Neural cell (in vitro differentiated cells): ENCODE measurements around the gene PSMA6. TPM values are rescaled to one million over a fixed set of nuclear protein-coding genes. Genes with fewer than 3 reads are reported as not detected.

Experiments
- H2AFZ ChIP-seq: fragments of 200-600, 300-800 bp; sonication (generic), shearing (Covaris generic); 2 replicates; pipeline ENCODE4 v1.6.0; 2014; ENCODE audit warnings: low read depth, mild to moderate bottlenecking, antibody characterized with exemption, low read length, moderate library complexity
- H3F3A ChIP-seq: fragments of 200-600 bp; shearing (Covaris generic); 2 replicates; pipeline ENCODE4 v1.6.1; 2016; ENCODE audit warnings: mild to moderate bottlenecking, moderate library complexity, mixed read lengths, antibody characterized with exemption, low read length; ENCODE audit not compliant: insufficient read depth, poor library complexity, severe bottlenecking
- H3K27ac ChIP-seq: fragments of 200-600, 300-800 bp; sonication (generic), shearing (Covaris generic); 2 replicates; pipeline ENCODE4 v1.5.1; 2014; ENCODE audit warnings: mild to moderate bottlenecking, low read length, moderate library complexity
- H3K27me3 ChIP-seq: fragments of 300-800, 200-600 bp; sonication (generic), shearing (Covaris generic); 2 replicates; pipeline ENCODE4 v1.6.0; 2014; ENCODE audit warnings: mild to moderate bottlenecking, low read depth, low read length, moderate library complexity; ENCODE audit not compliant: insufficient read depth
- H3K36me3 ChIP-seq: fragments of 300-800, 200-600 bp; sonication (generic), shearing (Covaris generic); 2 replicates; pipeline ENCODE4 v1.5.1; 2014; ENCODE audit warnings: mild to moderate bottlenecking, antibody characterized with exemption, low read length, moderate library complexity; ENCODE audit not compliant: insufficient read depth
- H3K4me2 ChIP-seq: fragments of 300-800, 200-600 bp; sonication (generic), shearing (Covaris generic); 2 replicates; pipeline ENCODE4 v1.6.0; 2014; ENCODE audit warnings: mild to moderate bottlenecking, low read length
- H3K4me3 ChIP-seq: fragments of 300-800, 200-600 bp; sonication (generic), shearing (Covaris generic); 2 replicates; pipeline ENCODE4 v1.5.1; 2014; ENCODE audit warnings: mild to moderate bottlenecking, low read length, moderate library complexity
- H3K79me2 ChIP-seq: fragments of 200-600 bp; shearing (Covaris generic); replicated peaks from 2 replicates; pipeline ENCODE4 v1.6.0; 2014; ENCODE audit warnings: mild to moderate bottlenecking, low read length, moderate library complexity; ENCODE audit not compliant: insufficient read depth
- H3K9ac ChIP-seq: fragments of 300-800, 200-600 bp; sonication (generic), shearing (Covaris generic); 2 replicates; pipeline ENCODE4 v1.6.1; 2016; ENCODE audit warnings: mild to moderate bottlenecking, low read length, mixed read lengths
- H3K9me2 ChIP-seq: fragments of 200-600 bp; shearing (Covaris generic); 2 replicates; pipeline ENCODE4 v1.6.1; 2016; ENCODE audit warnings: mild to moderate bottlenecking, low read length, mixed read lengths; ENCODE audit not compliant: insufficient read depth
- H3K9me3 ChIP-seq: fragments of 200-600, 300-800 bp; sonication (generic), shearing (Covaris generic); 2 replicates; pipeline ENCODE4 v1.6.1; 2016; ENCODE audit warnings: mild to moderate bottlenecking, mixed run types, low read length, moderate library complexity, mixed read lengths
- H4K20me1 ChIP-seq: fragments of 200-600 bp; shearing (Covaris generic); 2 replicates; pipeline ENCODE4 v1.6.1; 2016; ENCODE audit warnings: mild to moderate bottlenecking, mixed run types; ENCODE audit not compliant: insufficient read depth
- EP300 ChIP-seq: fragments of 450-650 bp; conservative IDR thresholded peaks from 2 replicates; pipeline ENCODE4 v1.6.1; 2014; ENCODE audit warnings: antibody characterized with exemption, mild to moderate bottlenecking, moderate library complexity; ENCODE audit not compliant: poor library complexity, severe bottlenecking
- EZH2 ChIP-seq: fragments of 200-600, 300-800 bp; shearing (Covaris generic), sonication (generic); IDR thresholded peaks from 2 replicates; pipeline ENCODE4 v1.6.1; 2014; ENCODE audit warnings: antibody characterized with exemption, low read length, borderline replicate concordance, mild to moderate bottlenecking; ENCODE audit not compliant: insufficient read depth, poor library complexity, severe bottlenecking
- MXI1 ChIP-seq: fragments of 450-650 bp; conservative IDR thresholded peaks from 2 replicates; pipeline ENCODE4 v1.6.1; 2014; ENCODE audit warnings: antibody characterized with exemption, mild to moderate bottlenecking; ENCODE audit not compliant: poor library complexity, severe bottlenecking
- POLR2AphosphoS5 ChIP-seq: IDR thresholded peaks from 2 replicates; pipeline ENCODE4 v1.6.1; 2012
- RAD21 ChIP-seq: fragments of 450-650 bp; conservative IDR thresholded peaks from 2 replicates; pipeline ENCODE4 v1.6.1; 2014; ENCODE audit warnings: antibody characterized with exemption, mild to moderate bottlenecking, moderate library complexity
- REST ChIP-seq: IDR thresholded peaks from 2 replicates; pipeline ENCODE4 v1.6.1; 2012; ENCODE audit warnings: borderline replicate concordance
- SMC3 ChIP-seq: fragments of 450-650 bp; conservative IDR thresholded peaks from 2 replicates; pipeline ENCODE4 v1.6.1; 2014; ENCODE audit warnings: antibody characterized with exemption, mild to moderate bottlenecking, moderate library complexity; ENCODE audit not compliant: poor library complexity
- TAF1 ChIP-seq: IDR thresholded peaks from 2 replicates; pipeline ENCODE4 v1.6.1; 2012; ENCODE audit warnings: low read depth
- polyA plus RNA-seq: library from polyadenylated mRNA; depleted of rRNA; stranded (reverse); fragments of >200 nt; gene quantifications from 2 replicates; pipeline ENCODE4 v1.2.3, GENCODE V29; 2014
- TF ChIP-seq, protein P1 (sequence below): fragments of 450-650 bp; IDR thresholded peaks from 2 replicates; pipeline ENCODE4 v1.5.1; 2014; ENCODE audit warnings: antibody characterized with exemption, mild to moderate bottlenecking, moderate library complexity; ENCODE audit not compliant: poor library complexity, severe bottlenecking

The PSMA6 gene
- polyA plus RNA-seq, 1 donor from 2014 or later: 405 TPM

DNA sequence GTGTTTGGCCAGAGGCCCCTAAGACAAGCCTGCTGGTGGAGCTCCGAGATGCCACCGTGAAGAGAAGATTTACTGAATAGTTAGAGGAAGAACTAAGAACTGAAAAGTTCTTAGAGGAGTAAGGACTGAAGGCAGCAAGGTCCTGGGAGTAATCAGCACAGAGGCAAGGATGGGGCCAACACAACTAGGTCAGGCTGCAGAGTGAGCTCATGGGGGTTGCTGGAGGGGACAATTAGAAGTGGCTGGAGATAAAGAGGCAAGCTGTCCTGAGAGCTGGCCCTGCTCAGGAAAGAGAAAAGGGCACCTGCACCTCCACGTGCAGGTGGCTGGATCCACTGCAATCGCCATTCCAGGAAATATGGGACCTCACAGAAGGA lies 59.7 kb downstream of the PSMA6 start:
- no peaks in the 10 kb centered on the region for H3K9me3 ChIP-seq
- no peaks in the 10 kb centered on the region for H4K20me1 ChIP-seq
- no peak overlapping the region for H2AFZ ChIP-seq
- no peaks in the 10 kb centered on the region for H3K79me2 ChIP-seq
- H3F3A ChIP-seq: no peaks in the 10 kb centered on the region
- H3K4me2 ChIP-seq: no peak overlapping the region
- no peak overlapping the region for H3K4me3 ChIP-seq
- H3K27ac ChIP-seq: no peak overlapping the region
- no peaks in the 10 kb centered on the region for H3K27me3 ChIP-seq
- no peak overlapping the region for H3K9ac ChIP-seq
- no peak for TF ChIP-seq RAD21
- no peak for TF ChIP-seq REST
- no peak for TF ChIP-seq SMC3
- no peaks in the 10 kb centered on the region for H3K36me3 ChIP-seq
- no peaks in the 10 kb centered on the region for H3K9me2 ChIP-seq

- Histone ChIP-seq H3K9ac (no peak overlapping the region), H3K79me2 (no peaks in the 10 kb centered on the region), H3F3A (no peaks in the 10 kb centered on the region), H3K9me2 (no peaks in the 10 kb centered on the region), H3K27me3 (no peaks in the 10 kb centered on the region), H4K20me1 (no peaks in the 10 kb centered on the region), H3K4me2 (no peak overlapping the region), H3K36me3 (no peaks in the 10 kb centered on the region), H3K9me3 (no peaks in the 10 kb centered on the region), H2AFZ (no peak overlapping the region), H3K4me3 (no peak overlapping the region), H3K27ac (no peak overlapping the region)
- TF ChIP-seq, protein P1, sequence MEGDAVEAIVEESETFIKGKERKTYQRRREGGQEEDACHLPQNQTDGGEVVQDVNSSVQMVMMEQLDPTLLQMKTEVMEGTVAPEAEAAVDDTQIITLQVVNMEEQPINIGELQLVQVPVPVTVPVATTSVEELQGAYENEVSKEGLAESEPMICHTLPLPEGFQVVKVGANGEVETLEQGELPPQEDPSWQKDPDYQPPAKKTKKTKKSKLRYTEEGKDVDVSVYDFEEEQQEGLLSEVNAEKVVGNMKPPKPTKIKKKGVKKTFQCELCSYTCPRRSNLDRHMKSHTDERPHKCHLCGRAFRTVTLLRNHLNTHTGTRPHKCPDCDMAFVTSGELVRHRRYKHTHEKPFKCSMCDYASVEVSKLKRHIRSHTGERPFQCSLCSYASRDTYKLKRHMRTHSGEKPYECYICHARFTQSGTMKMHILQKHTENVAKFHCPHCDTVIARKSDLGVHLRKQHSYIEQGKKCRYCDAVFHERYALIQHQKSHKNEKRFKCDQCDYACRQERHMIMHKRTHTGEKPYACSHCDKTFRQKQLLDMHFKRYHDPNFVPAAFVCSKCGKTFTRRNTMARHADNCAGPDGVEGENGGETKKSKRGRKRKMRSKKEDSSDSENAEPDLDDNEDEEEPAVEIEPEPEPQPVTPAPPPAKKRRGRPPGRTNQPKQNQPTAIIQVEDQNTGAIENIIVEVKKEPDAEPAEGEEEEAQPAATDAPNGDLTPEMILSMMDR: no peak
- TF ChIP-seq POLR2AphosphoS5 (no peak), TAF1 (no peak), REST (no peak), RAD21 (no peak), EP300 (no peak), EZH2 (no peak), SMC3 (no peak), MXI1 (no peak)
Observed at GRCh38 chr14:35352274-35353233, 60.4 kb downstream of the PSMA6 start.
